NCI-H1436 (cell line): ENCODE results near the gene NT5E.

Experiments
- DNase-seq: peaks from one replicate; lab custom pipeline; 2025; lab: John Stamatoyannopoulos, UW

NT5E gene

GRCh38 chr6:85460154-85460920, 10.5 kb downstream of the NT5E start:
- DNase-seq: no peak

GRCh38 chr6:85460921-85461797, 11.3 kb downstream of the NT5E start:
- no peak for DNase-seq

- no peak for DNase-seq
These were observed 11.9 kb downstream of the NT5E start for GRCh38 chr6:85461798-85462170.

- no peak for DNase-seq
These were observed 12.8 kb downstream of the NT5E start for GRCh38 chr6:85462673-85463072.

GRCh38 chr6:85463621-85464259, 13.9 kb downstream of the NT5E start:
- no peak for DNase-seq

- no peak for DNase-seq
These were observed 14.4 kb downstream of the NT5E start for GRCh38 chr6:85464260-85464644.

GRCh38 chr6:85464722-85465150, 14.9 kb downstream of the NT5E start:
- no peak for DNase-seq

GRCh38 chr6:85465762-85466161, 15.9 kb downstream of the NT5E start:
- no peak for DNase-seq

GRCh38 chr6:85468326-85468725, 18.4 kb downstream of the NT5E start:
- no peak for DNase-seq

- no peak for DNase-seq
These were observed 19.6 kb downstream of the NT5E start for GRCh38 chr6:85469276-85470022.

GRCh38 chr6:85470023-85470410, 20.1 kb downstream of the NT5E start:
- no peak for DNase-seq

GRCh38 chr6:85472744-85473143, 22.9 kb downstream of the NT5E start:
- DNase-seq: no peak

GRCh38 chr6:85473748-85474147, 23.9 kb downstream of the NT5E start:
- no peak for DNase-seq

GRCh38 chr6:85476532-85476931, 26.6 kb downstream of the NT5E start:
- no peak for DNase-seq

GRCh38 chr6:85479208-85479607, 29.3 kb downstream of the NT5E start:
- no peak for DNase-seq

GRCh38 chr6:85482206-85482904, 32.5 kb downstream of the NT5E start:
- DNase-seq: no peak

GRCh38 chr6:85482905-85483700, 33.2 kb downstream of the NT5E start:
- DNase-seq: peak; percentile 28

- DNase-seq: no peak
These were observed 34.0 kb downstream of the NT5E start for GRCh38 chr6:85483846-85484245.

- DNase-seq: no peak
These were observed 35.1 kb downstream of the NT5E start for GRCh38 chr6:85484948-85485347.

GRCh38 chr6:85490516-85491248, 40.8 kb downstream of the NT5E start:
- DNase-seq: no peak
